HCT116 (cell line): ENCODE data around the gene PPP1CC. TPM values are rescaled to one million over a fixed set of nuclear protein-coding genes. Genes with fewer than 3 reads are reported as not detected.
"Not testable (repeated sequence)": the region's sequence is repeated elsewhere in the genome, so short reads cannot be mapped to it uniquely, and the experiment has no call there.

Experiments used
- ATAC-seq: fragments of 200-7000 bp; cut with Tn5 transposase; 2 replicates; pipeline ENCODE4 v1.9.1; 2020; ENCODE audit warnings: mild to moderate bottlenecking, moderate library complexity
- BruUV-seq: library from RNA; stranded (reverse); fragments of 400-500 nt; replicated peaks from 2 replicates; lab custom pipeline; 2021; lab: Mats Ljungman, UMichigan
- CTCF ChIA-PET: fragments of 300-600 bp; sonication (Branson Sonifier 250); formaldehyde crosslinking; loops from one replicate; lab custom pipeline; 2021; ENCODE audit warnings: antibody characterized with exemption; lab: Charles Lee
- POLR2A ChIA-PET: fragments of 300-600, 350-600 bp; sonication (Branson Sonifier 250); formaldehyde crosslinking; loops from one replicate; lab custom pipeline; 2021; ENCODE audit warnings: antibody characterized with exemption; lab: Charles Lee
- RAD21 ChIA-PET, 2 experiments: fragments of 300-600 bp; sonication (Branson Sonifier 250); formaldehyde crosslinking; loops; one replicate each; lab custom pipeline; 2023; ENCODE audit warnings: low total read pairs in 2 of 2; ENCODE audit not compliant: uncharacterized antibody in 2 of 2, unreplicated experiment in 2 of 2, low non-redundant PET in 1 of 2; lab: Charles Lee
- DNase-seq: peaks from one replicate; pipeline ENCODE4 v3.0.0-alpha.2; 2010; ENCODE audit warnings: low read depth, low spot score
- H2AFZ ChIP-seq: fragments of 200-600 bp; shearing (Covaris generic), sonication (generic); 2 replicates; pipeline ENCODE4 v1.6.1; 2017; ENCODE audit warnings: low read depth, mixed run types, mixed read lengths, antibody characterized with exemption, low read length; ENCODE audit not compliant: poor library complexity, severe bottlenecking
- H3K27ac ChIP-seq: 2 replicates; pipeline ENCODE4 v1.5.1; 2012; ENCODE audit warnings: low read depth, low read length
- H3K27me3 ChIP-seq: fragments of 200-600 bp; sonication (generic); 2 replicates; pipeline ENCODE4 v1.6.1; 2016; ENCODE audit warnings: mixed run types, low read length, mixed read lengths; ENCODE audit not compliant: insufficient read depth
- H3K36me3 ChIP-seq, 2 experiments: fragments of 200-500 bp in 1 of 2; fragments of 200-600 bp in 1 of 2; sonication (Bioruptor generic) in 1 of 2; sonication (generic) in 1 of 2; 2 replicates each; pipeline versions ENCODE4 v1.5.1 to v1.6.1; 2014 to 2016; ENCODE audit warnings: low read length in 2 of 2, inconsistent platforms in 1 of 2, mixed read lengths in 1 of 2, mixed run types in 1 of 2; ENCODE audit not compliant: insufficient read depth in 2 of 2, control insufficient read depth in 1 of 2
- H3K4me1 ChIP-seq, 2 experiments: fragments of 200-600 bp in 1 of 2; sonication (generic) in 1 of 2; 2 replicates each; pipeline versions ENCODE4 v1.5.1 to v1.6.1; 2012 to 2017; ENCODE audit warnings: low read length in 2 of 2, inconsistent platforms in 1 of 2, mild to moderate bottlenecking in 1 of 2, mixed read lengths in 1 of 2, mixed run types in 1 of 2, moderate library complexity in 1 of 2; ENCODE audit not compliant: insufficient read depth in 2 of 2, control insufficient read depth in 1 of 2
- H3K4me2 ChIP-seq: fragments of 200-600 bp; sonication (generic); 2 replicates; pipeline ENCODE4 v1.6.1; 2017; ENCODE audit warnings: mixed run types, low read length, mixed read lengths
- H3K4me3 ChIP-seq, 2 experiments: fragments of 200-600 bp in 1 of 2; sonication (generic) in 1 of 2; replicated peaks in 1 of 2; 2 replicates each; pipeline ENCODE4 v1.5.1; 2011 to 2016; ENCODE audit warnings: low read length in 2 of 2, control low read depth in 1 of 2, low read depth in 1 of 2, mild to moderate bottlenecking in 1 of 2, mixed read lengths in 1 of 2, mixed run types in 1 of 2
- H3K79me2 ChIP-seq: fragments of 200-600 bp; sonication (generic); 2 replicates; pipeline ENCODE4 v1.6.1; 2017; ENCODE audit warnings: mild to moderate bottlenecking, mixed run types, low read length, moderate library complexity, mixed read lengths; ENCODE audit not compliant: insufficient read depth
- H3K9ac ChIP-seq: fragments of 200-600 bp; sonication (generic); 2 replicates; pipeline ENCODE4 v1.6.1; 2016; ENCODE audit warnings: low read length, mixed read lengths
- H3K9me2 ChIP-seq: fragments of 200-600 bp; sonication (generic), shearing (Covaris generic); 2 replicates; pipeline ENCODE4 v1.6.1; 2017; ENCODE audit warnings: mixed run types, mild to moderate bottlenecking, moderate library complexity; ENCODE audit not compliant: insufficient read depth
- H3K9me3 ChIP-seq, 2 experiments: fragments of 200-500 bp in 1 of 2; fragments of 200-600 bp in 1 of 2; sonication (Bioruptor generic) in 1 of 2; sonication (generic) in 1 of 2; 2 replicates each; pipeline ENCODE4 v1.6.1; 2014 to 2017; ENCODE audit warnings: low read length in 2 of 2, mixed read lengths in 2 of 2, inconsistent platforms in 1 of 2, low read depth in 1 of 2, mild to moderate bottlenecking in 1 of 2, mixed run types in 1 of 2, moderate library complexity in 1 of 2; ENCODE audit not compliant: control insufficient read depth in 1 of 2, insufficient read depth in 1 of 2
- H4K20me1 ChIP-seq: fragments of 200-600 bp; sonication (generic), shearing (Covaris generic); 2 replicates; pipeline ENCODE4 v1.6.1; 2017; ENCODE audit warnings: mixed run types, mild to moderate bottlenecking, moderate library complexity; ENCODE audit not compliant: insufficient read depth
- CEBPB ChIP-seq: IDR thresholded peaks from 2 replicates; pipeline ENCODE4 v1.6.1; 2012; ENCODE audit warnings: low read depth
- CTCF ChIP-seq, 3 experiments: fragments of 200-600 bp in 1 of 3; sonication (generic) in 1 of 3; IDR thresholded peaks in 2 of 3; conservative IDR thresholded peaks in 1 of 3; 2 replicates each; pipeline ENCODE4 v1.5.1; 2012 to 2017; ENCODE audit warnings: low read depth in 2 of 3, low read length in 2 of 3, antibody characterized with exemption in 1 of 3, borderline replicate concordance in 1 of 3, control low read depth in 1 of 3, mild to moderate bottlenecking in 1 of 3, mixed read lengths in 1 of 3, mixed run types in 1 of 3, moderate library complexity in 1 of 3; ENCODE audit not compliant: insufficient read depth in 1 of 3
- ELF1 ChIP-seq: IDR thresholded peaks from 2 replicates; pipeline ENCODE4 v1.6.1; 2012; ENCODE audit warnings: low read depth, borderline replicate concordance
- EZH2phosphoT487 ChIP-seq: fragments of 200-600 bp; IDR thresholded peaks from 2 replicates; pipeline ENCODE4 v1.6.1; 2018; ENCODE audit warnings: antibody characterized with exemption, borderline replicate concordance
- POLR2A ChIP-seq: IDR thresholded peaks from 2 replicates; pipeline ENCODE4 v1.7.0; 2011; ENCODE audit warnings: borderline replicate concordance; ENCODE audit not compliant: insufficient read depth, insufficient read length; ENCODE audit errors: extremely low read depth
- REST ChIP-seq: IDR thresholded peaks from 2 replicates; pipeline ENCODE4 v1.6.1; 2012; ENCODE audit warnings: low read depth
- SRF ChIP-seq: IDR thresholded peaks from 2 replicates; pipeline ENCODE4 v1.6.1; 2012; ENCODE audit warnings: low read depth
- ZFX ChIP-seq: fragments of 450-650 bp; IDR thresholded peaks from 2 replicates; pipeline ENCODE4 v1.6.1; 2017
- intact Hi-C: fragments of 100-400 bp; cut with micrococcal nuclease; formaldehyde crosslinking; loops from 2 replicates; pipeline ENCODE4 v1.10.0; 2022
- total RNA-seq: library from RNA; stranded (reverse); gene quantifications from one replicate; pipeline ENCODE4 v1.2.1, GENCODE V29; 2021; ENCODE audit not compliant: unreplicated experiment

The PPP1CC gene
- total RNA-seq, 1 experiment from 2014 or later = 248 TPM

GRCh38 chr12:110737532-110737931 is 5.2 kb downstream of the PPP1CC start:
- H2AFZ ChIP-seq = no peak overlapping the region
- peaks cover 19 to 28% of the 10 kb centered on the region in 2 experiments for H3K36me3 ChIP-seq
- no peaks in the 10 kb centered on the region for H3K9me2 ChIP-seq
- peaks cover 3 to 22% of the 10 kb centered on the region in 2 experiments; a peak in 3 of 4 replicates for H3K4me1 ChIP-seq
- ChIA-PET CTCF (no interaction called here), POLR2A (no interaction called here), RAD21 (interaction anchor here in 1 of 2 experiments (0.7 kb wide), 1 partner anchor 269 kb away, joined by 5 read pairs; the partner anchor contains the start of gene FAM216A)
- H3K4me2 ChIP-seq = no peak overlapping the region
- peaks cover 100% of the 10 kb centered on the region for H3K79me2 ChIP-seq
- no peaks in the 10 kb centered on the region for H3K9me3 ChIP-seq
- TF ChIP-seq SRF (no peak), REST (no peak), CEBPB (no peak), POLR2A (no peak), ELF1 (no peak), EZH2phosphoT487 (no peak), CTCF (IDR thresholded peaks at IDR 0.05 in 2 of 3, conservative IDR thresholded peaks at IDR 0.05 in 1 of 3; ENCODE audit: borderline replicate concordance in 1 of 3, insufficient read depth in 1 of 3, low read depth in 2 of 3, low read length in 2 of 3) (no peak), ZFX (no peak)
- H3K4me3 ChIP-seq = no peak overlapping the region
- no peaks in the 10 kb centered on the region for H3K27me3 ChIP-seq
- intact Hi-C loops = no loop called here
- H3K27ac ChIP-seq = no peak overlapping the region
- no peak for ATAC-seq
- no peak for DNase-seq
- no TSS peak for BruUV-seq
- H3K9ac ChIP-seq = no peak overlapping the region
- H4K20me1 ChIP-seq = peaks cover 72% of the 10 kb centered on the region

GRCh38 chr12:110737016-110737415 is 5.7 kb downstream of the PPP1CC start:
- RAD21 ChIA-PET, H3K9ac ChIP-seq, intact Hi-C loops, H3K9me2 ChIP-seq, BruUV-seq, H3K27me3 ChIP-seq, H3K9me3 ChIP-seq, POLR2A ChIA-PET, DNase-seq, CTCF ChIA-PET, H3K4me2 ChIP-seq, H3K27ac ChIP-seq, ATAC-seq, H2AFZ ChIP-seq, H3K4me3 ChIP-seq: not testable (repeated sequence)
- H4K20me1 ChIP-seq = peaks cover 74% of the 10 kb centered on the region
- H3K79me2 ChIP-seq = peaks cover 100% of the 10 kb centered on the region
- peaks cover 3 to 22% of the 10 kb centered on the region in 2 experiments; a peak in 3 of 4 replicates for H3K4me1 ChIP-seq
- H3K36me3 ChIP-seq = peaks cover 19 to 33% of the 10 kb centered on the region in 2 experiments
